Body of pancreas (tissue), 4 donors: Measurements from ENCODE around the gene FIBCD1. TPM values are rescaled to one million over a fixed set of nuclear protein-coding genes. Genes with fewer than 3 reads are reported as not detected.

Experiments used
- ATAC-seq: fragments of 150-250 bp; one replicate; pipeline ENCODE4 v1.9.1; 2016
- DNase-seq, 4 donors: peaks; one replicate each; pipeline ENCODE4 v3.0.0-alpha.2; 2019
- H3K27ac ChIP-seq, 4 donors: fragments of 200-600 bp; sonication (generic); 1 replicate in 3 of 4; 2 replicates in 1 of 4; pipeline versions ENCODE4 v1.5.1 to v1.6.1; 2016 to 2019; ENCODE audit warnings: mild to moderate bottlenecking in 1 of 4, mixed read lengths in 1 of 4, moderate library complexity in 1 of 4
- H3K27me3 ChIP-seq, 2 donors: fragments of 200-600 bp; sonication (generic); one replicate each; pipeline ENCODE4 v1.6.0; 2016; ENCODE audit warnings: mild to moderate bottlenecking in 1 of 2
- H3K36me3 ChIP-seq, 2 donors: fragments of 200-600 bp; sonication (generic); replicated peaks in 1 of 2; 2 replicates each; pipeline ENCODE4 v1.5.1; 2016; ENCODE audit warnings: low read depth in 2 of 2; ENCODE audit not compliant: insufficient read depth in 1 of 2
- H3K4me1 ChIP-seq: fragments of 200-600 bp; sonication (generic); one replicate; pipeline ENCODE4 v1.6.0; 2016
- H3K4me3 ChIP-seq, 2 donors: fragments of 200-600 bp; sonication (generic); 1 replicate in 1 of 2; 2 replicates in 1 of 2; pipeline ENCODE4 v1.5.1; 2016 to 2019
- H3K9me3 ChIP-seq, 3 donors: fragments of 200-600 bp; sonication (generic); 1 replicate in 2 of 3; 2 replicates in 1 of 3; pipeline ENCODE4 v1.5.1; 2016
- CTCF ChIP-seq, 7 experiments: fragments of 450-650 bp in 4 of 7; fragments of 200-600 bp in 3 of 7; sonication (generic) in 3 of 7; IDR thresholded peaks; one replicate each; pipeline ENCODE4 v1.5.1; 2016 to 2019; ENCODE audit warnings: antibody characterized with exemption in 7 of 7
- POLR2A ChIP-seq, 3 donors: fragments of 450-650 bp; IDR thresholded peaks; one replicate each; pipeline ENCODE4 v1.6.1; 2016; ENCODE audit warnings: antibody characterized with exemption in 3 of 3, mild to moderate bottlenecking in 2 of 3
- WGBS, 2 donors: methylation state at CpG; one replicate each; pipeline ENCODE4 v1.1.5; 2017; 5-methylcytosine and 5-hydroxymethylcytosine counted together
- intact Hi-C: fragments of 100-400 bp; cut with DNase I; formaldehyde crosslinking; loops from one replicate; pipeline ENCODE4 v1.15.1; 2023
- total RNA-seq, 2 donors: library from RNA; depleted of rRNA; stranded (reverse); fragments of >200 nt; gene quantifications; one replicate each; pipeline ENCODE4 v1.1.0, GENCODE V29; 2016

Gene FIBCD1
- total RNA-seq, 2 donors from 2014 or later, result 0.78 TPM; not detected in 1

GRCh38 chr9:130963916-130964315 is 24.9 kb upstream of the FIBCD1 start:
- Histone ChIP-seq H3K4me1 (no peaks in the 10 kb centered on the region), H3K9me3 (no peaks in the 10 kb centered on the region), H3K27me3 (no peaks in the 10 kb centered on the region), H3K36me3 (no peaks in the 10 kb centered on the region), H3K4me3 (no peak overlapping the region), H3K27ac (no peak overlapping the region)
- WGBS, 2 donors, result 94 to 97% methylated on average over 8 of the region's 8 CpGs
- intact Hi-C loops, result no loop called here
- ATAC-seq, result no peak
- DNase-seq, result no peak
- TF ChIP-seq POLR2A (IDR thresholded peaks at IDR 0.05) (no peak), CTCF (IDR thresholded peaks at IDR 0.05) (no peak)

DNA sequence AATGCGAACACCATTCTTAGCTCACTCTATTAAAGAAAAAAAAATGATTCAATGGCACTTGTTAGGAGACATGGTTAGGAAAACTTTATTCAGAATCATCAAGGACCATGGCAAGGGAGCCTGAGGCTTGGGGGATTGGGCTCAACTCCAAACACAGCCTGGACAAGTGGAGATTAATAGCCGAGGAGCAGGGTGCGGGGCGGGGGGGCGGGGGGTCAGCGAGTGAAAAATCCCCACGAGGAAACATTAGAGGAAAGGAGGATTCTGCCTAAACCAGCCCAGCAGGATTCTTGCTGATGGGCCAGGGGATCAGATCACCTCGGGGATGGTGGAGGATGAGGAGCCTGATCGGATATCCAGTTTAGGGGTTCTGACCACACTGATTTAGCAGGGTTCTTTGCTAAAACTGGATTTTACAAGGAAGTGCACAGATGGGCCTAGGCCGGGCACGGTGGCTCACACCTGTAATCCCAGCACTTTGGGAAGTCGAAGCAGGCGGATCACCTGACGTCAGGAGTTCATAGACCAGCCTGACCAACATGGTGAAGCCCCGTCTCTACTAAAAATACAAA is 24.4 kb upstream of the FIBCD1 start:
- intact Hi-C loops, result no loop called here
- DNase-seq, result no peak
- WGBS, 2 donors, result 68 to 70% methylated on average over 15 of the region's 15 CpGs
- ATAC-seq, result no peak
- no peaks in the 10 kb centered on the region for H3K27me3 ChIP-seq
- no peak overlapping the region for H3K4me3 ChIP-seq
- no peaks in the 10 kb centered on the region for H3K4me1 ChIP-seq
- no peaks in the 10 kb centered on the region for H3K9me3 ChIP-seq
- TF ChIP-seq CTCF (IDR thresholded peaks at IDR 0.05) (no peak), POLR2A (IDR thresholded peaks at IDR 0.05) (no peak)
- no peaks in the 10 kb centered on the region for H3K36me3 ChIP-seq
- no peak overlapping the region for H3K27ac ChIP-seq

- H3K4me1 ChIP-seq, result no peaks in the 10 kb centered on the region
- TF ChIP-seq POLR2A (IDR thresholded peaks at IDR 0.05) (no peak), CTCF (IDR thresholded peaks at IDR 0.05) (no peak)
- DNase-seq (peak in 2 of 4 donors; percentile 10 to 44), ATAC-seq (peak; percentile 62)
- no peaks in the 10 kb centered on the region for H3K27me3 ChIP-seq
- H3K36me3 ChIP-seq, result no peaks in the 10 kb centered on the region
- H3K9me3 ChIP-seq, result no peaks in the 10 kb centered on the region
- intact Hi-C loops, result no loop called here
- H3K27ac ChIP-seq, result no peak overlapping the region
- 40 to 58% methylated on average over 18 to 22 of the region's 22 CpGs for WGBS, 2 donors
- H3K4me3 ChIP-seq, result no peak overlapping the region
Measured at GRCh38 chr9:130962418-130963316, 23.6 kb upstream of the FIBCD1 start.

DNA sequence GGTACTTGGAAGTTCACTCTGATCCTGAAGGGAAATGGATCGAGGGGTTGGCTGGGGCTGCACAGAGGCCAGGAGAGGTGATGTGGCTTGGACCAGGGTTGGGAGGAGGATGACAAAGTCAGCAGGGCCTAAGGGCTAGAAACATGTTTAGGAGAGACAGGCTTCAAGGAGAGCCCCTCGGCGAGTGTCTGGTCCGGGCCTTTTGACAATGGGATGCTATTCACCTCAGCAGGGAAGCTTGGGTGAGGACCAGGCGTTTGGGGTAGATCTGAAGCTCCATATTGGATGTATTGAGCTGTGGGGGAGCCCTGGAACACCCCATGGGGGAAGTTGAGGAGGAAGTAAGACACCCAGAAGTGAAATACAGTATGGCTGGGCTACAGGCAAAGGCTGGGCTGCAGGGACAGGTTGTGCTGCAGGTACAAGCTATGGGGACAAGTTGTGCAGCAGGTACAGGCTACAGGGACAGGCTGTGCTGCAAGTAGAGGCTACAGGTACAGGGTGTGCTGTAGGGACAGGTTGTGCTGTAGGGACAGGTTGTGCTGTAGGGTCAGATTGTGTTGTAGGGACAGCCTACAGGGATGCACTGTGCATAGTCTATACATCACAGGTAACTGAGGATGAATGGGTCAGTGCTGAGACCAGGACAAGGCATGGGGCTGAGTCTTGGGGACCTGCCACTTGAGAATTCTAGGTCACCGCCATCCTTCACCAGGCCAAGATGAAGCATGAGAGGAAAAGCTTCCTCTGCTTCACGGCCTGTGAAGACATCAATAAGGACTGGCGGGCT is 22.7 kb upstream of the FIBCD1 start:
- H3K4me1 ChIP-seq, result no peaks in the 10 kb centered on the region
- H3K4me3 ChIP-seq, result no peak overlapping the region
- peaks cover 0 to 3% of the 10 kb centered on the region in 2 donors for H3K27me3 ChIP-seq
- no peak overlapping the region for H3K27ac ChIP-seq
- 79 to 84% methylated on average over 7 to 8 of the region's 8 CpGs for WGBS, 2 donors
- ATAC-seq (no peak), DNase-seq (no peak)
- no peaks in the 10 kb centered on the region for H3K9me3 ChIP-seq
- intact Hi-C loops, result no loop called here
- TF ChIP-seq CTCF (IDR thresholded peaks at IDR 0.05) (no peak), POLR2A (IDR thresholded peaks at IDR 0.05) (no peak)
- no peaks in the 10 kb centered on the region for H3K36me3 ChIP-seq
